GM12873 (cell line): ENCODE results near the gene MED9.

Experiments used
- CTCF ChIP-seq: IDR thresholded peaks from 2 replicates; pipeline ENCODE4 v1.5.1; 2012; ENCODE audit warnings: low read depth, mild to moderate bottlenecking, moderate library complexity, low read length, control low read depth; ENCODE audit not compliant: insufficient read depth; ENCODE audit errors: missing control alignments

MED9 gene

DNA sequence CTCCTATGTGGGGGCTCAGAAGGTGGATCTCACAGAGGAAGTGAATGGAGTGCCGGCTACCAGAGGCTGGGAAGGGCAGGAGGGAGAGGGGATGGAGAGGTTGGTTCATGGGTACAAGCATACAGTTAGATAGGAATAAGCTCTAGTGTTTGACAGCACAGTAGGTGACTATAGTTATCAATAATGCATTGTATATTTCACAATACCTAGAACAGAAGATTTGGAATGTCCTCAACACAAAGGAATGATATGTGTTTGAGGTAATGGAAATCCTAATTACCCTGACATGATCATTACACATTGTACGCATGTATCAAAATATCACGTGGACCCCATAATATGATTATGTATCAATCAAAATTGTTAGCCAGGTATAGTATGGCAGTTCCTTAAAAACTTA lies 38.9 kb upstream of the MED9 start:
- TF ChIP-seq CTCF, result no peak

- peak; percentile 87 for TF ChIP-seq CTCF
Measured at GRCh38 chr17:17440010-17440843, 36.6 kb upstream of the MED9 start.

DNA sequence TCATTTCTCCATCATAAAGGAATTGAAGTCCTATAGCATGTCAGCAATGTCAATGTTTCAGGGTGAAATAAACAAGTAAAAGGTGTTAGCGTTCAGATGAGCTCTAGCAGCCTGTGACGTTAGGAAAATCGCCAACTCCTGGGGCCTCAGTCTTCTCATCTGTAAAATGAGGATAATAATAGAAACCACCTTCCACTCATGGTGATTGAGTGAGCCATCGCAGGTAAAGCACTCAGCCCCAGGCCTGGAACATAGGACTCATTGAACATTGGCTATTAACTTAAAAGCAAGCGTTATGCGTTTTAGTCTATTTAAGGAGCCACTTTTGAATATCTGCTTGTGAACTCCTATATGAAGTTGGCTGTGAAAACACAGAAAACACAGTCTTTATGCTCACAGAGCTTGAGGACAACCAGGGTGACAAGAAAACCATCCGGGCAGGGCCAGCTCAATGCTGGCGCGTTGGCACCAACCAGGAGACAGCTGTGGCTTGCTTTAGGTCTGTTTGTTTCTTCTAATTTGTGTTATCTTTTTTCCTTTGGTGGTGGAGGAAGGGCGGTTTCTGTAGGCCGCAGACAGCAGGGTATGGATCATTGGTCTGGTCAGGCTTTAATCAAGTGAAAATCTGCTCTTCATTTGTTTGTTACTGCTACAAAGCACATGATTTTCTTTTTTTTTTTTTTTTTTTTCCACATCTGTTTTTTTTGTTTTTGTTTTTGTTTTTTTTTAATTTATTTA lies 35.7 kb upstream of the MED9 start:
- TF ChIP-seq CTCF, result no peak

DNA sequence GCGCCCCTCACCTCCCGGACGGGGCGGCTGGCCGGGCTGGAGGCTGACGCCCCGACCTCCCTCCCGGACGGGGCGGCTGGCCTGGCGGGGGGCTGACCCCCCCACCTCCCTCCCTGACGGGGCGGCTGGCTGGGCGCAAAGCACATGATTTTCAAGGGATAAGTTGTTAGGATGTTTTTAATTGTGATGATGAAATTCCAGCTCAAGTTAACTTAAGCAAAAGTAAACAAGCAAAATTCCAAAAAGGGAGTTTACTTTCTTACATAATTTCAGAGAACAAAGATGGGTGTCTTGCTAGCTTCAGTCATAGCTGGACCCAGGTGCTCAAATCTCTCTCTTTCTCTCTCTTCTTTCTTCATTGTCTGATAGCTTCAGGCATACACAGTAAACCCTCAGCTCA lies 33.6 kb upstream of the MED9 start:
- TF ChIP-seq CTCF, result no peak

GRCh38 chr17:17445296-17445924 lies 31.4 kb upstream of the MED9 start:
- TF ChIP-seq CTCF, result no peak

GRCh38 chr17:17445925-17446665 lies 30.7 kb upstream of the MED9 start:
- TF ChIP-seq CTCF, result no peak
